HUES6 (cell line): ENCODE results near the gene OR51E1.

ENCODE experiments used
- H3K27ac ChIP-seq: 2 replicates; pipeline ENCODE4 v1.7.0; 2013; ENCODE audit warnings: low read depth, mild to moderate bottlenecking, low read length, inconsistent platforms
- H3K27me3 ChIP-seq: 2 replicates; pipeline ENCODE4 v1.6.1; 2013; ENCODE audit warnings: low read length; ENCODE audit not compliant: control insufficient read depth, insufficient read depth
- H3K36me3 ChIP-seq: 2 replicates; pipeline ENCODE4 v1.6.1; 2013; ENCODE audit warnings: low read length; ENCODE audit not compliant: control insufficient read depth, insufficient read depth
- H3K4me1 ChIP-seq: 2 replicates; pipeline ENCODE4 v1.6.1; 2013; ENCODE audit warnings: low read length; ENCODE audit not compliant: control insufficient read depth, insufficient read depth
- H3K4me3 ChIP-seq: 2 replicates; pipeline ENCODE4 v1.5.1; 2013; ENCODE audit warnings: low read depth, low read length
- H3K9ac ChIP-seq: one replicate; pipeline ENCODE4 v1.6.1; 2013; ENCODE audit warnings: mild to moderate bottlenecking, low read length
- H3K9me3 ChIP-seq: 2 replicates; pipeline ENCODE4 v1.6.1; 2013; ENCODE audit warnings: low read depth, low read length; ENCODE audit not compliant: control insufficient read depth, insufficient read depth

Gene OR51E1

DNA sequence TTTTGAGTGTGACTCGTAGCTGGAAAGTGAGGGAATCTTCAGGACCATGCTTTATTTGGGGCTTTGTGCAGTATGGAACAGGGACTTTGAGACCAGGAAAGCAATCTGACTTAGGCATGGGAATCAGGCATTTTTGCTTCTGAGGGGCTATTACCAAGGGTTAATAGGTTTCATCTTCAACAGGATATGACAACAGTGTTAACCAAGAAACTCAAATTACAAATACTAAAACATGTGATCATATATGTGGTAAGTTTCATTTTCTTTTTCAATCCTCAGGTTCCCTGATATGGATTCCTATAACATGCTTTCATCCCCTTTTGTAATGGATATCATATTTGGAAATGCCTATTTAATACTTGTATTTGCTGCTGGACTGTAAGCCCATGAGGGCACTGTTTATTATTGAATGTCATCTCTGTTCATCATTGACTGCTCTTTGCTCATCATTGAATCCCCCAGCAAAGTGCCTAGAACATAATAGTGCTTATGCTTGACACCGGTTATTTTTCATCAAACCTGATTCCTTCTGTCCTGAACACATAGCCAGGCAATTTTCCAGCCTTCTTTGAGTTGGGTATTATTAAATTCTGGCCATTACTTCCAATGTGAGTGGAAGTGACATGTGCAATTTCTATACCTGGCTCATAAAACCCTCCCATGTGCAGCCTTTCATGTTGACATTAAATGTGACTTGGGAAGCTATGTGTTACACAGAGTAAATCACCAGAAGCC, 11.0 kb downstream of the OR51E1 start:
- H3K27ac ChIP-seq: no peak overlapping the region
- no peaks in the 10 kb centered on the region; the same call in 1 of the 2 replicates for H3K4me1 ChIP-seq
- no peak overlapping the region for H3K4me3 ChIP-seq
- no peak overlapping the region for H3K9ac ChIP-seq
- no peaks in the 10 kb centered on the region; the same call in 1 of the 2 replicates for H3K27me3 ChIP-seq
- H3K9me3 ChIP-seq: no peaks in the 10 kb centered on the region
- no peaks in the 10 kb centered on the region for H3K36me3 ChIP-seq

DNA sequence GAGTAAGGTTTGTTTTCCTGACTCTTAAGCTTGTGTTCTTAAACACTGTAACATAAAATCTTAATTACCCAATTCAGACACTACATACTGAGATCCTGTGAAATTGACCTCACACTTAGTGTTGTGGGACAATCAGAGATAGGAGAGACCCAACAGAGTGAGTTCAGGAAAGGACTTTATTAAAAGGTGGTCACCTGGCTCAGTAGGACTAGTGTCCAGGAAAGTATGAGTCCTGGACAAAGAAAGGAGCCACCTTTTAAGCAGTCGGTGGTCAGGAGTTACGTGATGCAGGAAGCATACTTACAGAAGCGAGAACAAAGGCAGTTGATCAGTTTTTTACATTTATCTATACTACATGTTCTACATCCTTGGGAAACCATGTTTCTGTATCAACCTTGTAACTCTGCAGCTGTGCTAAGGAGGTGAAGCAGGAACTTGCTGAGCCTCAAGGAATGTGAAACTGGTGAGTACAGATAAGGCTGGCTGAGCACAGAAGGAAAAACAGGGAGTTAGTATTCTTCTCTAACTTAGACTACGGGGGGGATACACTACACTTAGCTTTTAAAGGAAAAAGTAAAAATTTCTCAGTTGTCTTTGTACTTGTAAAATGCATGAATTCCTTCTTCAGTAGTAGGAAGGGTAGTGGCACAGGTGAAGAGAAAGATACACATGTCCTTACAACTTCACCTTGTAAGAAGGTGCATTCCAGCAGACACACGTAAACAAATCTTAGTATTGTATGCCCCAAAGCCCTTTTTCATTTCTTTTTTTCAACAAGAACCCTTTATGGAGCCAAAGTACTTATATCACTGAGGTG, 15.1 kb downstream of the OR51E1 start:
- no peaks in the 10 kb centered on the region; the same call in 1 of the 2 replicates for H3K4me1 ChIP-seq
- H3K9ac ChIP-seq: no peak overlapping the region
- no peaks in the 10 kb centered on the region for H3K27me3 ChIP-seq
- no peaks in the 10 kb centered on the region for H3K9me3 ChIP-seq
- no peak overlapping the region for H3K4me3 ChIP-seq
- H3K36me3 ChIP-seq: no peaks in the 10 kb centered on the region
- no peak overlapping the region for H3K27ac ChIP-seq

DNA sequence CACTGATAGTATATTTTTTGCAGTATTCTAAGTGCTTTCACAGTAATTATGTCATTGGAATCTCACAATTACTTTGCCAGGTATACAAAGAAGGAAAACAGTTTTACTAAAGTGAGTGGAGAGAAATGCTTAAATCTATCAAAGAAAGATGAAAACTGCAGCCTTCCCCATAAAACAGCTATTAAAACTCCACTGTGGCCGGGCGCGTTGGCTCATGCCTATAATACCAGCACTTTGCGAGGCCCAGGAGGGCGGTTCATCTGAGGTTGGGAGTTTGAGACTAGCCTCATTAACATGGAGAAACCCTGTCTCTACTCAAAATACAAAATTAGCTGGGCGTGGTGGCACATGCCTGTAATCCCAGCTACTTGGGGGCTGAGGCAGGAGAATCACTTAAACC, 19.1 kb downstream of the OR51E1 start:
- Histone ChIP-seq H3K4me3 (no peak overlapping the region), H3K36me3 (no peaks in the 10 kb centered on the region), H3K4me1 (no peaks in the 10 kb centered on the region; the same call in 1 of the 2 replicates), H3K9me3 (no peaks in the 10 kb centered on the region), H3K27me3 (no peaks in the 10 kb centered on the region), H3K9ac (no peak overlapping the region), H3K27ac (no peak overlapping the region)

DNA sequence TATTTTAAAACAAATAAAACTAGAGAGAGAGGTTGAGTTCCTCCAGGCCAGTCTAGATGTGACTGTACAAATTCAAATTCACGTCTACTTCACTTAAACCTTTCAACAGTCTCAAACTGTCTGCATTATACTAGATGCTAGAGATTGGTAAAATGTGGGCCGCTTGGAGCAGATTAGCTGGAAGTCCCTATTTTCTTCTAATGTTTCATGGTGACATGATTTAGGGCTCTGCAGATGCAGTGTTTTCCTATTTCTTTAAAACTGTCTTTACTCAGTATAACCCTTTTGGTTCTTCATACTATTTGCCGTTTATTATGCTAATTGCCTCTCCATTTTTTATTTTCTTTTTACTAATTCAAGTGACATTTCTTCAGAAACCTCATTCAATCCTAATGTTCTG, 20.4 kb downstream of the OR51E1 start:
- Histone ChIP-seq H3K4me3 (no peak overlapping the region), H3K27ac (no peak overlapping the region), H3K27me3 (no peaks in the 10 kb centered on the region), H3K4me1 (no peaks in the 10 kb centered on the region; the same call in 1 of the 2 replicates), H3K9ac (no peak overlapping the region), H3K36me3 (no peaks in the 10 kb centered on the region), H3K9me3 (no peaks in the 10 kb centered on the region)

DNA sequence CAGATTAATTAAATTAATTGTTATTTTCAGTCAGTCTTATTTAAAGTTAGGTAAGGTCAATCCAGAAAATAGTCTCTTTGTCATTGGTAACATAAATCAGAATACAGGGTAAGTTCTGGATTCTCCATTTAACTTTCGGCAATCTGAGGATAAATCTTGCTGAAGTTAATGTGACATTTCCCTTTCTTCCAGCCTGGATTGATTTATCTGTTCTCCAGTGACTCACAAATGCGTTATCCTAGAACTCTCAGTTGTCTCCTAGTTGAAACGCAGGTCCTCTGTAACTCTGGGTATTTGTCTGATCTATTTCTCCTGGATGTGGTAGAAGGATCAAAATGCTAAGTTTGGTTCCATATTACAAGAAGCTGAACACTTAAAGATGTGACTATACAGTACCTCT, 21.0 kb downstream of the OR51E1 start:
- Histone ChIP-seq H3K27ac (no peak overlapping the region), H3K27me3 (no peaks in the 10 kb centered on the region), H3K9me3 (no peaks in the 10 kb centered on the region), H3K9ac (no peak overlapping the region), H3K4me1 (no peaks in the 10 kb centered on the region), H3K36me3 (no peaks in the 10 kb centered on the region), H3K4me3 (no peak overlapping the region)

DNA sequence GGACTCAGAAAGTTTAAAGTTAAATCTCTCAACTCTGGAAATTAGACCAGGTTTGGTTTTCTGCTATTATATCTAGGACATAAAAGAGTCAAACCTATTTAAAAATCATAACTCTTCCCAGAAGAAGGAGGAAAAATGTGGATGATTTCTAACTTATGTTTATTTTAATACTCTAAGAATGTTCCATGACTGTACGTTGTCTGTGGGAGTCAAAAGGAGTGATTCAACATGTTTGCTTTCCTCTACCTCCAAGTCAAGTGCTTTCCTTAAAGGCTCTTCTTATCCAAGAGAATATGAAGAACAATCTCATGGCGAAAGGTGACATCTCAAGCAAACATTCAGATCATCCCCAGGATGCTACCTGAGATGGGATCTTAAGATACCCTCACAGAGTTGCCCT, 21.6 kb downstream of the OR51E1 start:
- H3K9ac ChIP-seq: no peak overlapping the region
- no peaks in the 10 kb centered on the region for H3K27me3 ChIP-seq
- H3K27ac ChIP-seq: no peak overlapping the region
- no peaks in the 10 kb centered on the region for H3K9me3 ChIP-seq
- no peaks in the 10 kb centered on the region for H3K4me1 ChIP-seq
- H3K36me3 ChIP-seq: no peaks in the 10 kb centered on the region
- H3K4me3 ChIP-seq: no peak overlapping the region

DNA sequence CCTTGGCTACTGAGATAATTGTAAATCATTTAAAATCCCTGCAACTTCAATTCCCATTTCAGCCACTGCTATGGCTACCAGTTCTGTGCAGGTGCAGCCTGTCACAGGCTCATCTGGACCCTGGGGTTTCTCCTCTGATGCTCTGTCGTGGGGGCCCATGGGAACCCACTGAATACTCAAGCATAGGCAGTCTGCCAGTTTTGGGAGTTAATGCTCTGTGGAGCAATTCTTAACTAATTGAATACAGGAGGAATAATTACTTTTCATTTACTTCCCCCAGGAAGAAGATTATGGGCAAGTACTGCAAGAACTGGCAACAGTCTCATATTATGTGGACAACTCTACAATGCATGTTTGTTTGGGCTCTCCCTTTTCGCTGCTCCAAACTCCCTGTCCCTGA, 28.0 kb downstream of the OR51E1 start:
- Histone ChIP-seq H3K36me3 (no peaks in the 10 kb centered on the region), H3K27ac (no peak overlapping the region), H3K9ac (no peak overlapping the region), H3K27me3 (no peaks in the 10 kb centered on the region), H3K9me3 (no peaks in the 10 kb centered on the region), H3K4me3 (no peak overlapping the region), H3K4me1 (no peaks in the 10 kb centered on the region)

DNA sequence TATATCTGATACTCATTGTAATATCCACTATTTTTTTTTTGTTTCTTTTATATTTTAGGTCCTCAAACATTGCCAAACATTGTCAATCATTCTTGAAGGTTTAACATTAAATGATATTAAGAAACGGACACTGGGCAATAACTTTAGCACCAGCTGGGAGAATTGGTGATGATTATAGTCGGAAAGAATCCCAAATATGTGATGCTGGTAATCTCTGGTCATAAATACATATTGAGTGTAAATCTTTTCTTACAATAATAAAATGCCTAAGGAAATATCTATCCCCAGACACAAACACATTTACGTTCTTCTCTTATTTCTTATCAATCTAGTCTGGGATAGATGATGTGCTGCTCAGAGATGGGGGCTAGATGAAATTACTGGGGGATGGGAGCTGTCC, 28.7 kb downstream of the OR51E1 start:
- Histone ChIP-seq H3K4me1 (no peaks in the 10 kb centered on the region), H3K36me3 (no peaks in the 10 kb centered on the region), H3K27ac (no peak overlapping the region), H3K9me3 (no peaks in the 10 kb centered on the region), H3K4me3 (no peak overlapping the region), H3K27me3 (no peaks in the 10 kb centered on the region), H3K9ac (no peak overlapping the region)

DNA sequence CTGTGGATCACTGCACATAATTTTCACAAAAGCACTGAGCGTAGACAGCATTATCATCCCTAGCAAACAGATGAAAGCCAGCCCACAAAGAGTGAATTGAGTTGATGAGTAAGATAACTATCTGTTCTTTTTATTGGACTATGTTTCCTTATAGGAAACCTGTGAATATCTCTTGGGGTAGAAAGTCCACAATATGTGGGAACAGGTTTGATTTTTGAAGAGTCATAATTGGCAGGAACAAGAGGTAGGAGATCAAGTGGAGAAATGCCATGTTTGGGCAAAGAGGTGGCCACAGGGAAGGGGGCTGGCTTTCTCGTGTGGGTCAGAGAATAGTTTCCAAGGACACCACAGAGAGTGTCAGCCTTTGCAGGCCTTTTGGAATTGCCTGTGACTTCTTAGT, 30.0 kb downstream of the OR51E1 start:
- no peaks in the 10 kb centered on the region for H3K9me3 ChIP-seq

DNA sequence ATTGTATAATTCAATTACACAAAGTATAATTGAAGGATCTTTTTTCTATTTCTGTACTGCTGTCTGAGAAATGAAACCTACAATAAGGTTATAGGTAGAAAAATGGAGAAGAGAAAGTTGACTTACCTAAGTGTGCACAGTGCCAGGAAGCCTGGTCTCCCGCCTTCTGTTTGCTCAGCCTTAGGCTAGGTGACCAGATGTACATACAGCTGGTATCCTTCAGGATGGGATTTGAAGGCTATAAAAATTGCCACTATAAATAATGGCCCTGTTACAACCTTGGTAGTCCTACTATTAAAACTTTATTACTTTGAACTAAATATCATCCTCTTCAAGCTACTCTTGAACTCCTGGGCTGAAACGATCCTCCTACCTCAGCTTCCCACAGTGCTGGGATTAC, 34.2 kb downstream of the OR51E1 start:
- H3K9me3 ChIP-seq: no peaks in the 10 kb centered on the region
- no peak overlapping the region for H3K27ac ChIP-seq
- no peaks in the 10 kb centered on the region for H3K4me1 ChIP-seq
- H3K27me3 ChIP-seq: no peaks in the 10 kb centered on the region
- H3K36me3 ChIP-seq: no peaks in the 10 kb centered on the region
- no peak overlapping the region for H3K9ac ChIP-seq
- no peak overlapping the region for H3K4me3 ChIP-seq

More for the DNA sequence above, 30.0 kb downstream of the OR51E1 start:
- Histone ChIP-seq H3K4me1 (no peaks in the 10 kb centered on the region), H3K36me3 (no peaks in the 10 kb centered on the region), H3K27me3 (no peaks in the 10 kb centered on the region), H3K27ac (no peak overlapping the region), H3K4me3 (no peak overlapping the region), H3K9ac (no peak overlapping the region)

DNA sequence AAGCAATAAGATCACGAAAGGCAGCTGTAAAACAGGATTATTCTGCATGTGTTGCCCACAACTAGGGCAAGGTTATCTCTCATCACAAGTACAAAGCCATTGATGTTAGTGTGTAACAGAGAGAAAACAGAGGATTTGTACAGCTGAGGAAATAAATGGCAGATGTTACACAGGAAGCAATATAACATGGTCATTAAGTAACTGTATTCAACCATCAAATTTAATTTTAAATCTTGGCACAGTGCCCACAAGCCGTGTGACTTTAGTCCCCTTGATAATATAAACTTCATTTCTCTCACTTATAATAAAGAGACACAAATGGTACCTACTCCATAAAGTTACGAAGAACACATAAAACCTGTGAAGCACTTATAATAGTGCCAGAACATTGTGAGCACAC, 36.6 kb downstream of the OR51E1 start:
- Histone ChIP-seq H3K36me3 (no peaks in the 10 kb centered on the region), H3K4me3 (no peak overlapping the region), H3K9ac (no peak overlapping the region), H3K27me3 (0 out of 2 replicates have a peak, but pooled peaks cover 2% of the 10 kb centered on the region), H3K4me1 (no peaks in the 10 kb centered on the region), H3K27ac (no peak overlapping the region), H3K9me3 (no peaks in the 10 kb centered on the region)
